GM19467 (cell line): ENCODE results near the gene DDR2.

ENCODE experiments used
- ATAC-seq: cut with Tn5 transposase; IDR thresholded peaks from one replicate; pipeline ENCODE4 v1.9.1; 2021; ENCODE audit warnings: mild to moderate bottlenecking, moderate library complexity; ENCODE audit not compliant: unreplicated experiment

DDR2 gene

DNA sequence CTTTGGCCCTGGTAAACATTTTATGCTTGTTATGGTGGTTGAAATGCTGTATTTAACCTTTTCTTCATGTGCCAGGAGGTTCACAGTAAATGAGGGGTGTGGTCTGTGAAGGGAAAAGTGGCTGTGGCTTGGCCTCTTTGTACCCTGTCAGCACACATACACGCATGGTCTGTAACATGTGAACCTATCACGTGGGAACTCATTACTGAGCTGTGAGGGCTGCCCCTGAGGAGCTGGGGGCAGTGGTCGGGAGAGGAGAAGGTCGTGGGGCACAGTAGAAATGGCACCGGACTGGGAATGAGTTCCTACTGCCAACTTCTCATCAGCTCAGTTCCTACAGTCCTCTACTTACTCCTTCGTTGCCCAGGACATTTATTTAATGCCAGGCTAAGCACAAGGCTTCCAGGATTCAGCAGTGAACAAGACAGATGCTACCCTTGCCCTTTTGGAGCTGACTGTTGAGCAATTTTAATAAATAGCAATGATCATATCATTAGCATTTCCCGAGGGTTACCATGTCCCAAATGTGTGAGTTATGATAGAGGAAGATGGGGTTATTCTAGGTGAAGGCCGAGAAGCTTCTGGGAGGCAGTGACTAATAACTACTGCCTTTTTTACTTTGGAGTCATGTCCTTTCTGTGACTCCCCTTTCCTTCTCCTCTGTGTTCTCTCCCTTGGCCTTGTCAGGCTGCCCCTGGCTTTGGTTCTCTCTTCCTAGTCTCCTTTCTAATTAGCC, 38.8 kb downstream of the DDR2 start:
- no peak for ATAC-seq

DNA sequence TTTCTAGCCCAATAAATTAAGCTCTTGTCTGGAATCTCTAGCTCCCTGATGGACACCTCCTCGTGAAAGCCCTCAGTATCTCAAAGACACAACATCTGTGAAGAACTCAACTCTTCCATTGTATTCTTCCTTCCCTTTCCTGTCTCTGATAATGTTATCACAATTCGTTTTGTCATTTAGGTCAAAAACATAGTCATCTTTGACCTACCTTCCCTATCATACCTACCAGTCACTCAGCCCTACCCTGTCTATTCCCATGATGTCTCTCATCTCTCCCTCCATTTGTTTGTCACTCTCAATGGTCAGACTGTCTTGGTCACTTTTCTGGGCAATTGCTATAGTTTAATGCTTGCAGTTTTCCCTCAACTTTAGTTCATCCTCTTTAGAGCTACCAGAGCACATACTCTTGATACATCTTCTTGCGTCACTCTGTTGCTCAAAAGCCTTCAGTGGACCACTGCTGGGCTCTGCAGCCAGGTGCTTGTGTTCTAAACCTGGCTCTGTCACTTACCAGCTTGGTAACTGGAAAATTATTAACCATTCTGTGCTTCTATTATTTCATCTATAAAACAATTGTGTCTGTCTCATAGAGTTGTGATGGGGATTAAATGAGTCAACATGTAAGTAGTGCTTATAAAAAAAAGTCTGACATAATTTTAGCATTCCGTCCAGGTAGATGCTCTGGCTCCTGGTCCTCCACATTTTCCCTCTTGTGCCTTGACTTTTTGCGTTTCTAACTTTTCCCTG, 39.6 kb downstream of the DDR2 start:
- no peak for ATAC-seq

DNA sequence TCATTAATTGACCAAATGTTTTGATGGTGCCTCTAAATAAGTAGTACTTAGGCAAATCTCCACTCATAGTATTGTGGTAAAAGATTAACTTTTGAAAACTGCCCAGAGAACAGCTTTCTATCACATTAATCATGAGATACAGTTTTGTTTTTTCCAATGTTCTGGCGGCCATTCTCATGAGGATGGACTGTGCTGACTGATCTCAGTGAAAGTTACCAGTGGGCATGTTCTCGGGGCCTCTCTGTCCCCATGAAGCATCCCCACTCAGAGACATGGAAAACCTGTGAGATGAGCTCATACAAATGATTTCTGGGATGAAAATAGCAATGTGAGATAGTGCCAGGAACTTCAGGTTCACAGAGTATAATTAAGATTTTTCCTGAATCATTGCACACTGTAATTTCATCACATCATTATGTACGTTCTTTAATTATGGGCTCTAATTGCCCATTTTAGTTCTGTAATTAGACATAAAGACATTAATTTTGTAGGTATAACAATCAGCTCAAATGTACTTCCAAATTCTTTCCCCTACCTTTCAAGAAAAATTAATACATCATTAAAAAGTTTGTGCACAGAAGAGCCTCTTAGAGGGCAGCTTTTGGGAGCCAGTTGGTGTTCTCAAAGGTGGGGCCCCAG, 40.5 kb downstream of the DDR2 start:
- ATAC-seq, result no peak

DNA sequence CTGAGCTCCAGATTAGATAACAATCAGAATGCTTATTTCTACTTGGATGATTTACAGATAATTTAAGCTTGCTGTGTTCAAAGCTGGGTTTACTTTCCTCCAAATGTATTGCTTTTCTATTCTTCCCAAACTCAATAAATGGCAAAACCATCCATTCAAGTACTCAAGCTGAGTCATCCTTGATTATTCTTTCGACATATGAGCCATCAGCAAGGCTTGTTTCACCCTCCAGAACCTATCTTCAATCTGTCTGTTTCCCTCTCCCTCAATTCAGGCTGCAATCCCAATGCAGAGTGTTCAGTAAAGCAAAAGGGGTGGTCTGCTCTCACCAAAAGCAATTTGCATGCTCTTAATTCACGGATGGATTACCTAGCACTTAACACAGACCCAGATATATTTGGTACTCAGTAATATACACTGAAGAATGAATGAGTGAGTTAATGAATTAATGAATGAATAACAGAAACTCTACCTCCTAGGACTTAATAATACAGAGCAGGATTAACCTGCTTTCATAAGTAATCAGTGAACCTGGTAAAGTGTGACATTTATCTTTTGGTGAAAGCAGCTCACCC, 41.9 kb downstream of the DDR2 start:
- ATAC-seq, result no peak

DNA sequence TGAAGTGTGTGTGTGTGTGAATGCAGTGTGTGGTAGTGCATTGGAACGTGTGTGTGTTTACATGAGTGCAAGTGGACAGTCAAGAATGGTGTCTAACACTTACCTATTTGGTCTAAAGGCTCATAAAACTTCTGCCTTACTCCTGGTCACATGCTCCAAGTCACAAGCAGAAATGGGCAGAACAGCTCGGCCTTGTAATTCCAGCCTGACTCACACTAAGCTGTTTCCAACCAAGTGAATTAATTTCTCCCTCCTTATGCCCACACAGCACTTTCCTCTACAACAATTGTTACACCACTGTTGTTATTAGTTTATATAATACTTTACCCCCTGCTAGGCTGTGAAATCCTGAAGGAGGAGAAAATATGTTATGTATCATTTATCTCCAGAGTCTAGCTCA, 43.8 kb downstream of the DDR2 start:
- no peak for ATAC-seq

DNA sequence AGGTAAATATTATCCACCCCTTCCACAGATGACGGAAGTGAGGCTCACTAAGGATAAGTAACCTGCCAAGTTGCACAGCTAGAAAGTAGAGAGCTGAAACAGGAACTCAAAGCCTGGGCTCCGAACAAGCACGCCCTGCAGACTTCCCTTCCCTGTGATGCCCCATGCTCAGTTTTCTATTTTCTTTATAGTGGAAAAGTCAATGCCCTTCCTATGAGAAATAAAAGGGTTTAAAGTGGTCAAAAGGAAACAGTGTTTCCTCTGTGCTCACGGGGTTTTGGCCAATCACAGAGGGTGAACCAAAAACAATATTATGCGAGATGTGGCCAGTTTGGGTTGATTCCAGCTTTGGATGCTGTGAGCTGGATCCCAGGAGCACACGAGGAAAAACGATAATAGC, 44.5 kb downstream of the DDR2 start:
- ATAC-seq, result no peak

DNA sequence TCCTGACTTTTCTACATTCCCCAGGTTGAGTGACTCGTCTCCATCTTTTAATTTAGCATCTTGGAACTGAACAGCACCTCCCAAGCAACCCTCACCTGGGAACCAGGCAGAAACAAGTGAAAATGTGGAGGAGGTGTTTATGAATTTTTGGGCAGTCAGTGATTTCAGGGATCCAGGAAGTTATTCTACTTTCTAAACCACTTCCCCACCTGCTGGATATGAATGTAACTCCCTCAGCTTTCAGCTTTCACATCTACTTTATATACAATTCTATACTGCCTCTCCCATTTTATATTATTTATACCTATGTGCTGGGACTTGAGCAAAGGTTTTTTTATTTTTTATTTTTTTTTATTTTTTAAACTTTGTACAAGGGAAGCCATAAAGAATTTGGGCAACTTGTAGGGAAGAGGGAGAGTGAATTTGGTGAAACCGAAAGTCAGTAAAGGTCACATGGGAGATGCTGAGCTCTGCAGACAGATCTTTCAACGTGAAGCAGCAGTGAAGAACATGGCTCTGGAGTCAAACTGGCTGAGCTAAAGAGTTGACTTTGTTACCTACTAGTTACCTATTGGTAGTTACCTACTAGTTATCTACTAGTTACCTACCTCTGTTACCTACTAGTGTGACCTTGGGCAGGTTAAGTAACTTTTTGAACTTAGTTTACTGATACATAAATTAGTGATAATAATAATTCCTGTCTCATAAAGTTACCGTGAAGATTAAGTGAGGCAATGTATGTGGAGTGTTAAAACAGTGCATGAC, 45.5 kb downstream of the DDR2 start:
- ATAC-seq, result no peak

DNA sequence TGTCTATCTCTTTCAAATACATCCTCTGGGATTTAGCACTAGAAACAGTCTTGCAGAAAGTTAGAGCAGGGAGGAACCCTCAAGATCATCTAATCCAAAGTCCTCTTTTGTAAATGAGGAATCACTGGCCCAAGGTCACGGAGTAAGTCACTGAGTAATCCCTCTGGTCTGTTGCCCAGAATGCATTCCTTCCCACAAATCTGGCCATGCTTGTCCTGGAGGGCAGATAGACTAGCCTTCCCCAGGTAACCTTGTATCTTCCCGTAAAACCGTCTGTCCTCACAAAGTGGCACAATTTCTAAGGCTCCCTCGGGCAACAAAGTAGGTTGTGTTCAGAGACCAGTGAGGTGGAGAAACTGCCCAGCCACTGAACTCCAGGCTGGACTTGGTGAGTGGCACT, 46.2 kb downstream of the DDR2 start:
- ATAC-seq, result no peak

DNA sequence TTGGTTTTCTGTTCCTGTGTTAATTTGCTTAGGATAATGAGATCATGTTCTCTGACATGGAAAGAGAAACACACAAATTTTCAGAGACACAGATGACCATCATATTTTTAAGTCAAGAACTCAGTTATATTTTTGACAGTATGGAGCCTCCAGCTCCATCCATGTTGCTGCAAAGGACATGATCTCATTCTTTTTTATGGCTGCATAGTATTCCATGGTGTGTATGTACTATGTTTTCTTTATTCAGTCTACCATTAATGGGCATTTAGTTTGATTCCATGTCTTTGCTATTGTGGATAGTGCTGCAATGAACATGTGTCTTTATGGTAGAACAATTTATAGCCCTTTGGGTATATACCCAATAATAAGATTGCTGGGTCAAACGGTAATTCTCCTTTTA, 47.0 kb downstream of the DDR2 start:
- no peak for ATAC-seq

DNA sequence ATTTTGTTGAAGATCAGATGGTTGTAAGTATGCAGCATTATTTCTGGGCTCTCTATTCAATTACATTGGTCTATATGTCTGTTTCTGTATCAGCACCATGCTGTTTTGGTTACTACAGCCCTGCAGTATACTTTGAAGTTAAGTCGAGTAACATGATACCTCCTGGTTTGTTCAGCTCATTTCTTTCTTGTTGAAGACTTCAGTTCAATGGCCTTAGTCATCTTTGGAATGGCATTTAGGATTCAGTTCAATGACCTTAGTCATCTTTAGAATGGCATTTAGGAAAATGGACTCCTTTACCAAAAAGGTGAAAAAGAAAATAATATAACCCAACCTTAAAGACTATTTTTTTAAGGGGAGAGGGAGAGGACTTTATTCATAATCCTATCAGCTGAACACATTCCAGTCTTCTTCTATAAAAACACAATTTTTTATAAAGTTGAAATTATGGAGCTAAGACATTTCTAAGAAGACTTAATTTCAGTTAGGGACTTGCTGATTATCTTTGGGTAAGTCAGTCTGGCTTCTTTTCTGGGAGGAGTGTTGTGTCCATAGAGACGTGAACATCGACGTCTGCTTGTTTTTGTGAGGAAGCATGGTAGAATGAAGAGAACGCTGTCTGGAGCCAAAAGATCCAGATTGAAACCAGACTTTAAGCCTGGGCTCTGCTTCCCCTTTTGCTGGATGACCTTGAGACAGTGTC, 48.3 kb downstream of the DDR2 start:
- no peak for ATAC-seq

DNA sequence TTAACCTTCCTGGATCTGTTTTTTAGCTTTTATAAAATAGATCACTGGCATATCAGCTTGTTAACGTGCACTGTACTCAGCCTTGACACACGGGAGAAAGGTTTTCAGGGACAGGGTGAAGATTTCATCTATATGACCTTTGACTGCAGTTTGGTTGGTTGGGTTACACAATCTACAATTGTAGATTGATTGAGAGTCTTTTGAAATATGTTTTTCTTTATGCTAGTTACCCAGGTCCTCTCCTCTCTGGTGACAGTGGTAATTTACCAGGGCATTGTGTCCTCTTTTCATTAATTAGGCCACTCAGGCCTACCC, 48.8 kb downstream of the DDR2 start:
- ATAC-seq, result no peak

DNA sequence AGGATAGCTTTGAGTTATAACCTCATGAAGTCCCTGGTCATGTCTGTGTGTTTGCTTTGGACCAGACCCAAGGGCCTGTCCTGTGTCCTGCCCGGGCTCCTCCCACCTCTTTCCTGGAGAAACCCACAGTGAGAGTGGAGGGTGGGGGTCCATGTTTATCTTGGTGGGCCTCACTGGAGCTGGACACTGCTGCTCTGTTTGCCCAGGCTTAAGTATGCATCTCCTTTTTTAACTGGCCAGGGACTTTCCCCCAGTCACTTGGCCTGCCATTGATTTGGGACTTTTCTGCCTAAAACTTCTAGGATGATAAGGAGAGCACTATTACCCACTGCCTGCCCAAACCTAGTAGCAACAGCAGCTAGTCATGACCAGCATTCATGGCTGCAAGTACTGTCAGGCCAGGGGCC, 49.8 kb downstream of the DDR2 start:
- no peak for ATAC-seq

DNA sequence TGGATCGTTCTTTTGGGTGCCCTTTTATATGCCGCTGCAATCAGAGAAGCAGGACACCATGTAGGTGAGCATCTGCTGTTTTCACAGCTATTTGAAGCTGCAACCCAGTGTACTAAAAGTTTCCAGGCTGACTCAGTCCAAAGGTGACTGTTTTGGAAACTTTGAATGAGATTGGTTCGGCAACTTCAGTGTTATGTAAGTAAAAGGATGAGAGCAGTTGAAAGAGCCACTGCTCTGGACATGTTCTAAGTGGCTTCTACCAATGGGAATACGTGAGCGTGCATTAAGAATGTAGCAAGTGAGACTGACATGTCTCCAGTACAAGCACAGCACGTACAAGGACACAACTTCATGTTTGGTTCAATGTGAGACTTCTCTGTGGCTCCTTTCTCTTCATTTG, 55.6 kb downstream of the DDR2 start:
- ATAC-seq, result no peak

DNA sequence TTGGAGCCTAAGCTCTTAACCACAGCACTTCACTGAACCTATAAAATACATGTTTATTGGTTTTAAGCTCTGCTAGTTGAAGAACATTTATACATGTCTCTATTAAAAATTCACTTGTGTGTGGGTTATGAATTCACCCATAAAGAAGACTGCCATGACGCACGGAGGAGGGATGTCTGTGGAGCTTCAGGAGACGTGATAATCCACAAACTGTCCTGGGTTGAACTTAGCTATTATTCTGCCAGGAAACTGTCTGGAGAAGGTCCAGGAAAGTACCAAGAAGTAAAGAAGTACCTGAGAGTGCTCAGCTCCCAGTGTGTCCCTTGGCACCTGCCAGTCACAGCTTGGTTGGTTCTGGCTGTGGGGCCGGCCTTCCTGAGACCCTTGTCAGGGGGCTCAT, 56.3 kb downstream of the DDR2 start:
- ATAC-seq, result no peak

DNA sequence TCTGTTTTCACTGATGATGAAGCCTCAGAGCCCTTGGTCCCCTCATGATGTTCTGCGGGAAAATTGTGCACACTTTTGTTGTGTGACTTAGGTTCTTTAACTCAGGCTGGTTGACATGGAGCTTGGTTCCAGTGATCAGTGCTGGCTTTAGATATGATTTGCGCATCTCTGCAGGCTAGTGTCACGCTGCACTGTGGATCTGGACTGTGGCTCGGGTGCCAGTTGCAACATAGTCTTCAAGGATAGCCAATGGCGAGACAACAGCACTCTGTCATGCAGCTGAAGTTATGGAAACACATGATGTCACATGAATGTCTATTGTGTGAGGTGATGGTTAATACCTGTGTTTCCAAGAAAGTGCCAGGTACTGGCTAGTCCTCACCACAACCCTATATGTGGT, 56.7 kb downstream of the DDR2 start:
- no peak for ATAC-seq

DNA sequence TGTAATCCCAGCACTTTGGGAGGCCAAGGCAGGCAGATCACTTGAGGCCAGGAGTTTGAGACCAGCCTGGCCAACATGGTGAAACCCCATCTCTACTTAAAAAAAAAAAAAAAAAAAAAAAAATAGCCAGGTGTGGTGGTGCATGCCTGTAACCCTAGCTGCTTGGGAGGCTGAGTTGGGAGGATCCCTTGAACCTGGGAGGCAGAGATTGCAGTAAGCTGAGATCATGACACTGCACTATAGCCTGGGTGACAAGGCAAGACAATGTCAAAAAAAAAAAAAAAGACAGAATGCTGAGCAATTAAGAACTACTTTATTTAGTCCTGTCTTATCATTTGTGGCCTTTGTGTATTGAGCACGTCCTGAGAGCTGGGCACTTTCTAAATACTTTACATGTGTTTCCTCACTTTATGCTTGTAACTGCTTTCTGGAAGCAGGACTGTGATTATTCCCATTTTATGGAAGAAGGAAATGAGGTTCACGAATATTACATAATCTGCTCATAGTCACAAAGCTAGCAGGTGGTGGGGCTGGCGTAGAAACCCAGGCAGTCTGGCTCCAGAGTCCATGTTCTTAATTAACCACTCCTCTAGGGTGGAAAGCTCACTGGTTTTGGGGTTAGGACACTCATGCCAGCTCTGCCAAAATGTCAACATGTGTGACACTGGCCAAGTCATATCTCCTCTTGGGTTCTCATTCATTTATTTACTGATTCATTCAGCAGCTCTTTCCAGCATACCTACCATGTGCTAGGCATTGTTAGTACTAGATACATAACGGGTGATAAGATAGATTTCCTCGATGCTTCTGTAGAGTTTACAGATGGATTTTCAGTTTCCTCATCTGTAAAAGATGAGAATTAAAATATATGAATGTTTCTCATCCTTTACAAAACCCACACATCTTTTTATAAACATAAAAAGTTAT, 57.7 kb downstream of the DDR2 start:
- no peak for ATAC-seq

DNA sequence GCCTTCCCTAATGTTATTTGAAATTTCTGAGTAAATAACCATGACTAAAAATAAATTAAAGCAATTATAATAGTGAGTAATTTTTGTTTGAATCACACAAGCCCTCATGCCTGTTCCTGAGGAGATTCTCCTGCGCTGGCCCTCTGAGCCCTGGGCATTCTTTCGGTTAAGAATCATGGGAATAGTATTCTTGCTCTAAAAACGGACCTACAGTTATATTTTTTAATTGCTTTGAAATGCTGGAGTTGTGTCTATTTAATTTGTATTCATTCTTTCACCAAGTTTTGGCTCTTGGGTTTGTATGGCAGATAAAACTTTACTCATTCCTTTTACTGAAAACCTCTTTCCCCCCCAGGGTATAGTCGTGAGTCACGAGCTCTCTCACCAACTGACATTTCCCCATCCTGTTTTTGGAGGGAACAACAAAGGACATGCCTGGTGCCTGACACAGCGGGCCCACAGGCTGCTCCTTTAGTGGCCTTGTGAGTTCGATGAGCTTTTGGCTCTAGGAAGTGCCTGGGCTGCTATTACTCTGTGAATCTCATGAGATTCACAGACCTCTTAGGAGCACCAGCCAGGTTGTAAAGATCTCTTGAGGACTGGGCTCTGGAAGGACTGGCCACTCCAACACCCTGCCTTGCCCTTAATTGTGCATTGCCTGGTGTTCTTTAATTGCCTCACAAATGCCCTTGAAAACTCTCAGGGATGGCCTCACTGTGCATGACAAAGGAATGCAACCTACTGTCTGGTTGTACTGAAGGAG, 58.6 kb downstream of the DDR2 start:
- no peak for ATAC-seq

DNA sequence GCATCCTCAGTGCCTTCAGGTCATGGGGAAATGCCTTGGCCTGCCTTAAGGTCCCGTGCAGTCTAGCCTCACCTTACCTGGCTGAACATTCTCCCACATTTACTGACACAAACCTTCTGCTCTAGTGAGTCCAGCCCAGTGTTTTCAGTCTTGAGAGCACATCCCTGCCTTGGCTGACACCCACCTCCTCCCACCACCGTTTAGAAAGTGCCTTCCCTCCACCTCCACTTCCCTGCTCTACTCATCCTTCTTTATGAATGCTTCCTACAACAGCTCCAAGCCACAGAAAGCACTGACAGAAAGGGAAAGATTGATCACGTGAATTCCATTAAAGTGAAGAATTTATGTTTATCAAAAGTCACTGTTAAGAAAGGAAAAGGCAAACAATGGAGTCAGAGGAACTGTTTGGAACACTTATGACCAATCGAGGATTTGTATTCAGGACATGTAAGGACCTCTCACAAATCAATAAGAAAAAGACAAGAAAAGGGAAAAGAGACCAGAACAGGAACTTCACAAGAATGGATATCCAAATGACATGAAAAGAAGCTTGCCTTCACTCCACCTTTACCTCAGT, 59.8 kb downstream of the DDR2 start:
- no peak for ATAC-seq

DNA sequence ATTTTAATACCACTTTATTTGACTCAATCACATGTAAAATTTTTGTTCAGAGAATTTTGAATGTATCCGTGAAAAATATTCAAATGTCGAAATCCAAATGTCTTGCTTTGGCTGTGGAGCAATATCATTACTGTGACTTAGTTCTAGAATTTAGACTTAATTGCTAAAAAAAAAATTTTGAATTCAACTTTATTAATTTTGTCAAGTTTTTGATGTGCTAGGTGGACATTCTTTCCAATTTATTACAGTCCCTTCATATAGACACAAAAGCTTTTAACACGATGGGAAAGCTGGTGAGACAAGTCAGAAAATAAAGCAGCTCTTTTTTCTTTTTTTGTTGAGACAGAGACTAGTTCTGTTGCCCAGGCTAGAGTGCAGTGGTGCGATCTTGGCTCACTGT, 62.6 kb downstream of the DDR2 start:
- ATAC-seq, result no peak
